ENCODE data around the gene ARHGAP1. TPM values are rescaled to one million over a fixed set of nuclear protein-coding genes. Genes with fewer than 3 reads are reported as not detected.
A peak's percentile ranks its signal among the peaks of the same experiment; 100 is the strongest.

Gene ARHGAP1
- total and polyA plus RNA-seq, 7 donors = 12.5 to 36.1 (median 27.7) TPM

DNA sequence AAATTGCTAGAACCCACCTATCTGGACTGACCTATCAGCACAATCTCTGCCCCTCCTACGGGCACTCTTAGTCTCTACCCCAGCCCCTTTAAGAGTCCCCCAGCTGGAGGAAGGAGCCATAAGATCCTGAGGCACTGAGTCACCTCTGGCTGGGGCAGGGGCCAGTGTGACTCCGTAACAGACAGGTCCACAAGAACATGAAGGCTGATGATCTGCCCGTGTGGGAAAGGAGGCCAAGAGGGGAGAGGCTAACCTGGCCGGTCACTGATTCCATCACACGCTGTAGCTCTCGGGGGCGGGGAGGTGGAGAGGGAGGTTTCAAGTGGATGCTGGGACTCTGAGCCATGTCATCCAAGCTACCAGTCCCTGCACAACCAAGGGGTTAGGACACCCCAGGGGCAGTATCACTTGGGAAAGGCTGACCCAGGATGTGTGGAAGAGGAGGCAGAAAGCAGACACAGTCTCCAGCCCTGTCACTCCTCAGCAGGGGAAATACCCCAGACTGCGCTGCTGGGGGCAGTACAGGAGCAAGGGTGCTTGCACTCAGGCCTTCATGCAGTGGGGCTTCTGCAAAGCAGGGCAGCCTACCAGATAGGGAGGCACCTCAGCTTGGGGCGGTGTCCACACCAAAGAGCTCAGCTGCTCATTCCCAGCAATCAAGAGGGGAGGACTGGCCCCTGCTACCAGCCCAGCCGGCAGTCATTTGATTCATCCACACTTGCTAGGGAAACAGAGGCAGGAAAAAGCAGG is 22.3 kb downstream of the ARHGAP1 start:
- Histone ChIP-seq H3K4me3 (no peak overlapping the region), H3K27ac (no peak overlapping the region), H3K36me3 (ENCODE audit: insufficient read depth in 1 of 2, low read depth in 1 of 2) (peaks cover 0 to 69% of the 10 kb centered on the region in 2 donors), H3K4me1 (peaks cover 17% of the 10 kb centered on the region), H3K27me3 (ENCODE audit: insufficient read depth in 3 of 3, low read length in 2 of 3) (no peaks in the 10 kb centered on the region), H3K9me3 (no peaks in the 10 kb centered on the region)
- peak in 1 of 4 donors; percentile 5 for ATAC-seq
- intact Hi-C loops (cut with DNase I) = no loop called here
- no peak for DNase-seq
- TF ChIP-seq, protein P1, sequence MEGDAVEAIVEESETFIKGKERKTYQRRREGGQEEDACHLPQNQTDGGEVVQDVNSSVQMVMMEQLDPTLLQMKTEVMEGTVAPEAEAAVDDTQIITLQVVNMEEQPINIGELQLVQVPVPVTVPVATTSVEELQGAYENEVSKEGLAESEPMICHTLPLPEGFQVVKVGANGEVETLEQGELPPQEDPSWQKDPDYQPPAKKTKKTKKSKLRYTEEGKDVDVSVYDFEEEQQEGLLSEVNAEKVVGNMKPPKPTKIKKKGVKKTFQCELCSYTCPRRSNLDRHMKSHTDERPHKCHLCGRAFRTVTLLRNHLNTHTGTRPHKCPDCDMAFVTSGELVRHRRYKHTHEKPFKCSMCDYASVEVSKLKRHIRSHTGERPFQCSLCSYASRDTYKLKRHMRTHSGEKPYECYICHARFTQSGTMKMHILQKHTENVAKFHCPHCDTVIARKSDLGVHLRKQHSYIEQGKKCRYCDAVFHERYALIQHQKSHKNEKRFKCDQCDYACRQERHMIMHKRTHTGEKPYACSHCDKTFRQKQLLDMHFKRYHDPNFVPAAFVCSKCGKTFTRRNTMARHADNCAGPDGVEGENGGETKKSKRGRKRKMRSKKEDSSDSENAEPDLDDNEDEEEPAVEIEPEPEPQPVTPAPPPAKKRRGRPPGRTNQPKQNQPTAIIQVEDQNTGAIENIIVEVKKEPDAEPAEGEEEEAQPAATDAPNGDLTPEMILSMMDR (IDR thresholded peaks at IDR 0.05) = no peak
- WGBS, 3 donors = 80 to 89% (median 84%) methylated on average over 10 of the region's 10 CpGs

DNA sequence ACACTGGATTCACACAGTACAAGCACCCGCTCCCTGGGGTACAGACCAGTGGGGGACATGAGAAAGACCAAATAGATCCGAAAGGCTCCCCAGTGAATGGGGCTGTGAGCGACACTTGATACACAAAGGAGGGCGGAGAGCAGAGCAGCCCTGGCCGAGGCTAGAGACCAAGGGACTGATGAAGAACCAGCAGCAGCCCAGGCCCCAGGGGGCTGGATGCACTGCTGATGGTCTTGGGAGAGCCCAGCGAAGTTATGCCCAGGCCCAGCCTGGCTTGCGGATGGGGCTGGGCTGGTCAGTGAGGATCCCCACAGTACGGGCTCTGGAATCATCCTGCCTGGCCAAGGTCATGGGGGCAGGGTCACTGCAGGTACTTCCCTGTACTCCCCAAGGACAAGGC is 23.2 kb downstream of the ARHGAP1 start:
- Histone ChIP-seq H3K9me3 (no peaks in the 10 kb centered on the region), H3K27ac (peak overlapping the region; percentile 30), H3K27me3 (ENCODE audit: insufficient read depth in 3 of 3, low read length in 2 of 3) (no peaks in the 10 kb centered on the region), H3K4me3 (no peak overlapping the region), H3K36me3 (ENCODE audit: insufficient read depth in 1 of 2, low read depth in 1 of 2) (peaks cover 0 to 77% of the 10 kb centered on the region in 2 donors), H3K4me1 (peaks cover 17% of the 10 kb centered on the region)
- WGBS, 3 donors = 73 to 81% (median 81%) methylated on average over 8 of the region's 8 CpGs
- DNase-seq = no peak
- TF ChIP-seq, protein P1 (IDR thresholded peaks at IDR 0.05) = no peak
- intact Hi-C loops (cut with DNase I) = no loop called here
- no peak for ATAC-seq

DNA sequence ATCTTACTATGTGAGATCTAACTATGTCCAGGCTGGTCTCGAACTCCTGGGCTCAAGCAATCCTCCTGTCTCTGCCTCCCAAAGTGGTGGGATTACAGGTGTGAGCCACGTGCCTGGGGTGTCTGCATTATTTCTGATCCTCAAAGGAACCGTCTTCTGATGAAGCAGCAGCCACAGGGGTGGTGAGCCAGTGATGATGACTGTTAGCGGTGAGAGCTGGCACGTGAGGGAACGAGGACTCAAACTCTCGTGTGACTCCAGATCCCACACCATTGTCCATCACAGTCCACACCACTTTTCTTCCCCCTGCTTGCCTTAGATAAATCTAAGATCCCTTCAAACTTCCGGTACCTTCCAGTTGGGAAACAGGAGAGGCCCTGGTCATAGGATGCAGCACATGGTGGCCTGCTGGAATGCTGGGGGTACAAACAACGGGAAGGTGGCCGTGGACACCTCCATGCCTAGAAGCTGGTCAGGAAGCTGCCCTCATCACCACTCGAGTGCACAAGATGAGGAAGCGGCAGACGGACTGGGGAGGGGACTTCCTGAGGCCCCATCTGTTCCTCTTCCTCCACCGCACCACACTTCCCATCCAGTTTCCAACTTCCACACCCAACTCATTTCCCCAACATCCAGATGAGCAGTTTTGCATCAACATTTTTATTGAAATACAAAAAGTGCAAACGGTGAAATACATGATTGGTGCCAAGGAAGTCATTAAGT is 23.8 kb downstream of the ARHGAP1 start:
- TF ChIP-seq, protein P1 (IDR thresholded peaks at IDR 0.05) = no peak
- intact Hi-C loops (cut with DNase I) = no loop called here
- ATAC-seq (no peak), DNase-seq (no peak)
- no peaks in the 10 kb centered on the region for H3K9me3 ChIP-seq
- peaks cover 0 to 77% of the 10 kb centered on the region in 2 donors for H3K36me3 ChIP-seq (ENCODE audit: insufficient read depth in 1 of 2, low read depth in 1 of 2)
- H3K27ac ChIP-seq = peak overlapping the region; percentile 81
- peaks cover 17% of the 10 kb centered on the region for H3K4me1 ChIP-seq
- 69 to 74% (median 70%) methylated on average over 15 of the region's 15 CpGs for WGBS, 3 donors
- no peak overlapping the region for H3K4me3 ChIP-seq
- no peaks in the 10 kb centered on the region for H3K27me3 ChIP-seq (ENCODE audit: insufficient read depth in 3 of 3, low read length in 2 of 3)

DNA sequence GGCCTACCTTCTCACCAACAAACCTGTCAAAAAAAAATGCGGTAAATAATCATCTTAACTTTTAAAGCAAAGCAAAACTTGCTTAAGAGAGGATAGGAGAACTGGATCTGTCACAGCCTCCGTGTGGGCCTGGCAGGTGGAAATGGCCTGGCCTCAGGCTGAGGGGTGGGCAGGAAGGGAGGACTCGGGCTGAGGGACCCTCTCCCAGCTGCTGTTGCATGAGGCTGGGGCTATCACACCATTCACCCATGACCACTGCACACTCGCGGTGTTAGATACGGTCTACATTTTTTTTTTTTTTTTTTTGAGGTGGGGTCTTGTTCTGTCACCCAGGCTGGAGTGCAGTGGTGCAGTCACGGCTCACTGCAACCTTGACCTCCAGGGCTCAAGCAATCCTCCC is 24.5 kb downstream of the ARHGAP1 start:
- intact Hi-C loops (cut with DNase I) = no loop called here
- Histone ChIP-seq H3K36me3 (ENCODE audit: insufficient read depth in 1 of 2, low read depth in 1 of 2) (peaks cover 0 to 77% of the 10 kb centered on the region in 2 donors), H3K4me3 (no peak overlapping the region), H3K27ac (peak overlapping the region; percentile 81), H3K27me3 (ENCODE audit: insufficient read depth in 3 of 3, low read length in 2 of 3) (no peaks in the 10 kb centered on the region), H3K4me1 (peaks cover 17% of the 10 kb centered on the region), H3K9me3 (no peaks in the 10 kb centered on the region)
- ATAC-seq = no peak
- 49 to 73% (median 68%) methylated on average over 7 of the region's 7 CpGs for WGBS, 3 donors
- no peak for DNase-seq
- TF ChIP-seq, protein P1 (IDR thresholded peaks at IDR 0.05) = no peak
